GM19372 (cell line): ENCODE measurements around the gene EP300.
"Not testable (repeated sequence)": the region's sequence is repeated elsewhere in the genome, so short reads cannot be mapped to it uniquely, and the experiment has no call there.

Experiments used
- ATAC-seq: cut with Tn5 transposase; IDR thresholded peaks from one replicate; pipeline ENCODE4 v1.9.1; 2021; ENCODE audit warnings: mild to moderate bottlenecking, low read depth, moderate library complexity; ENCODE audit not compliant: unreplicated experiment

Gene EP300

DNA sequence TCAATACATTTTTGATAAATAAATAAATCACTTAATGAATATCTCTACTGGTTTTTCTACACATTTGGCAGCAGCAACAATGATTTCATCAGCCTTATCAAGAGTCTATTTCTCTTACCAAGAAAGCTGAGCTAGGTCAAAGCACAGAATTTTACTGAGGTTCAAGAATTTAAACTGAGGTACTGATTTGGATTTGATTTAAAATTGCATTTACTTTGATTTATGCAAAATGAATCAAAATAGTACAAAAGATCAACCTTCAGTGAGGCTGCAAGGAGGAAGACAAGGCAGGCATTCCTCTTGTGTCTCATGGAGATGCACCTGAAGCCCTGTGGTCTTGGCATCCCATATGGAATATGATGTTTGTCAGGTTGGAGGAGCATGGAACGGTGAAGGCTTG, 15.5 kb upstream of the EP300 start:
- no peak for ATAC-seq

DNA sequence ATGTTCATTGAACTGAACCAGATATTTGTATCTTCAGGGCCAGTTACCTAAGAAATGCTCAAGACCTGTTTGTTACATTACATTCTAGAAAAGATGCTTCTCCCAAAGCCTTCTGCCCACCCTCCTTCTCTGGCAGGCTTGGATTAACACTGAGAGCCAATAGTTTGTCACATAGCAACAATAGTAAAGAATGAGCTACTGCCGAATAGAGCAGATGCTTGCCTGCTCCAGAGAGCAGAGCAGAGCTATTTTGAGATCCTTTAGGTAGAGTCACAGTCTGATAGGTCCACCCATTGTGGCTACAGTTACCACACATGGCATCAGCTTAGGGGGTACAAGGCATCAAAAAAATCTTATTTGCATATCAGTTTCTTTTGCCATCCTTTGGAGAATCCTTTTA, 13.5 kb upstream of the EP300 start:
- no peak for ATAC-seq

DNA sequence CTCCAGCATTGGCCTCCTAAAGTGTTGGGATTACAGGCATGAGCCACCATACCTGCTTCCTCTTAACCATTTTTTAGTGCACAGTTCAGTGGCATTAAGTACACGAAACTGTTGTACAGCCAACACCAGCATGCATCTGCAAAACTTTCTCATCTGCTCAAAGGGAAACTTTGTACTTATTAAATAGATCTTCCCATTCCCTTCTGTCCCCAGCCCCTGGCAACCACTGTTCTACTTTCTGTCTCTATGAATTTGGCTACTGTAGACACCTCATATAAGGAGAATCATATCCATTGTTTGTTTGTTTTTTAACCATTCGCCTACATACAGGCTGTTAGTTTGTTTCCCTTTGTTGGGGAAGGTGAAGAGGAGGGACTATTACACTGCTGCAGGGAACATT, 6.5 kb upstream of the EP300 start:
- ATAC-seq, result no peak

DNA sequence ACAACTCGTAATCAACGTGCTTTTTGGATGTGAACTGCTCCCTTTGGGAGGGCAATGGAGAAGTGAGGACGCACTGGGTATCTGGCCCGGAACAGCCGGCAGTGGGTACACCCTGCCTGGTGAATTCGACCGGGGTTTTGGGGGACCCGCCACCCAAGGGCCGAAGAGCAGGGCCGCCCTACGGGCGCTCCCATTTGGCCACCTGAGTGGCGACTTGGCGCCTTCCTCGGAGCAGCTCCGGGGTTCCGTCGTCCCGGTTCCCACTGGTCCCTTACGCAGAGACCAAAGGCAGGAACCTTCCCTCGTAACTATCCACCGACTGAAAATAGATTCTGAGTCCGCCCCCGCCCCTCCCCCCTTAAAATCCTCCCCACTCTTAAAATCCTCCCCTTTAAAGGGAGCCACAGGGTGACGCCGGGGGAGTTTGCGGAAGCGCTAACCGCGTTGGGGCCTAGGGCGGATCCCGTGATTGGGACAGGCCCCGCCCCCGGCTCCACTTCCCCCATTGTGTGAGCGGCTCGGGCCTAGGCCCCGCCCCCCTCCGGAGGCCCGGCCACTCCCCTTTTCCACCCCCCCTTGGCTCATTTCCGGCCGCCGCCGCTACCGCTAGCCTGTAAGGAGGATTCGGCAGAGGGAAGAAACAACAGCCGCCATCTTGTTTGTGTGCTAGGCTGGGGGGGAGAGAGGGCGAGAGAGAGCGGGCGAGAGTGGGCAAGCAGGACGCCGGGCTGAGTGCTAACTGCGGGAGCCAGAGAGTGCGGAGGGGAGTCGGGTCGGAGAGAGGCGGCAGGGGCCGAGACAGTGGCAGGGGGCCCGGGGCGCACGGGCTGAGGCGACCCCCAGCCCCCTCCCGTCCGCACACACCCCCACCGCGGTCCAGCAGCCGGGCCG, 1.0 kb upstream of the EP300 start:
- peak; percentile 65 for ATAC-seq

DNA sequence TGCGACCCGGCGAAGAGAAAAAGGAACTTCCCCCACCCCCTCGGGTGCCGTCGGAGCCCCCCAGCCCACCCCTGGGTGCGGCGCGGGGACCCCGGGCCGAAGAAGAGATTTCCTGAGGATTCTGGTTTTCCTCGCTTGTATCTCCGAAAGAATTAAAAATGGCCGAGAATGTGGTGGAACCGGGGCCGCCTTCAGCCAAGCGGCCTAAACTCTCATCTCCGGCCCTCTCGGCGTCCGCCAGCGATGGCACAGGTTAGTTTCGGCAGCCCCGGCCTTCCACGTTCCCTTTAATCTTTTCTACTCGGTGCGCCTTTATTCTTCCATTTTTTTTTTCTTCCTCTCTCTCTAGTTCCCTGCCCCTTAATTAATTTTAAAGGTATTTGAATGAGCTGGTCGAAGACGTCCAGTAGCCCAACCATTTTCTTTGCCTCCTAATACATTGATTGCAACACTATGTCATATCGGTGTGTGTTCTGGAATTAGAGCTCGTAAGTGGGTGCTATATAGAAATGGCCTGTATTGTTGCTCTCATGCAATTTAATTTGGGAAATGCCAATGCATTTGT, 537 bp downstream of the EP300 start:
- ATAC-seq, result no peak

DNA sequence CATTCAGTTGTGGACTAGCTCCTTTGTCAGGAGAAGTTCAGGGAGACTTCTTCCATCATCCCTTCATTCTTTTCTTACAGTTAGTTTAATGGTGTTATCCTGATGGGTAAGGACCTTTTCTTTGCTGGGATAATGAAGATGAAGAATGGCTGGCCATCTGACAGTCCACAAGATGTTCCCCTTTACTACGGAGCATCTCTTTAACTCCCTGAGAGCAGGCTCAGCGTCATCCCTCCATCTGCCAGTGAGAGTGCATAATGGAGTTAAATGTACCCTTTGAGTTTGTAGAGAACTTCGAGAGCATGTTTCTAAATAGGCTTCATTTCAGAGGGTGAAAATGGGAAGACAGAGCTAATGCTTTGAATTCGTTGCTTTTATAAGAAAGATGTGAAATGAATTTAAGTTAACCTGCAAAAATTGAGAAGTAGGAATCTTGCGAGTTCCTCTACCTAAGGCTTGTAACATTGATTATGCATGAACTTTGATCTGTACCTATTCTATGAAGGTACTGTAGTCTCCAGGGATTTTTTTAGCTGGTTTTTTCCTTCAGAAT, 1.7 kb downstream of the EP300 start:
- no peak for ATAC-seq

DNA sequence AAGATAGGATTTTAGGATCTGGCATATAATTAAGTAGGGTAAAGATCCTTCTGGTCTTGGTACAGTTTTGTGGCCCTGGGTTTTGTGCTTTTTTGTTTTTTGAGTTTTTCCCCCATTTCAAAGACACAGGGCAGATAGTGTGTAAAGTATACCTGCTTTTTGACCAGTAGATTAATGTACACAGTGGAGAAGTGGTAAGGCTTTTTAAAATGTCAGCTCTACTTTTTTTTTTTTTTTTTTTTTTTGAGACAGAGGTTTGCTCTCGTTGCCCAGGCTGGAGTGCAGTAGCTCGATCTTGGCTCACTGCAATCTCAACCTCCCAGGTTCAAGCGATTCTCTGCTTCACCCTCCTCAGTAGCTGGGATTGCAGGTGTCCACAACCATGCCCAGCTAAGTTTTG, 4.0 kb downstream of the EP300 start:
- no peak for ATAC-seq

DNA sequence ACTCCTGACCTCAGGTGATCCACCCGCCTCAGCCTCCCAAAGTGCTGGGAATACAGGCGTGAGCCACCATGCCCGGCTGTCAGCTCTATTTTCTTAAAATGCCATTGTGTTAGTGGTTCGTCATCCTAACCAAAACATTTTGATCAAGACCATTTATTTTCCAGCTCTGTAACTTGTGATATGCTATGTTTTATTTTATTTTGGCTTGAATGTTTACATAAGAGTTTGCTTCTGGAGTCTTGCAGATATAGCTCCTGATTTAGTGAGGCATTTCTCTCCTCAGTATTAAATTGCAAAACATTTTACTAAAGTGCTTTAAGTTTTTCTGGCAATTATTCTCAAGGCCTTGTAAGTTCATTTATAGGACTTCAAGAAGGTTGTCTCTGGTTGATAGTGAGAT, 4.4 kb downstream of the EP300 start:
- ATAC-seq, result no peak

DNA sequence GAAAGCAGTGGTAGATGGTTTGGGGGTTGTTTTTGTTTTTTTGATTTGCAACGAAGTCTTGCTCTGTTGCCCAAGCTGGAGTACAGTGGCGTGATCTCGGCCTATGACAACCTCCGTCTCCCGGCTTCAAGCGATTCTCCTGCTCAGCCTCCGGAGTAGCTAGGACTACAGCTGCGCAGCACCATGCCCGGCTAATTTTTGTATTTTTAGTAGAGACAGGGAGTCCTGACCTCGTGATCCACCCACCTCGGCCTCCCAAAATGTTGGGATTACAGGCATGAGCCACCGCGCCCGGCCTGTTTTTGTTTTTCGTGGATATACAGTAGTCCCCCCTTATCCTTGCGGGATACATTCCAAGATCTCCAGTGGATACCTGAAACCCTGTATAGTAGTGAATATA, 6.6 kb downstream of the EP300 start:
- no peak for ATAC-seq

DNA sequence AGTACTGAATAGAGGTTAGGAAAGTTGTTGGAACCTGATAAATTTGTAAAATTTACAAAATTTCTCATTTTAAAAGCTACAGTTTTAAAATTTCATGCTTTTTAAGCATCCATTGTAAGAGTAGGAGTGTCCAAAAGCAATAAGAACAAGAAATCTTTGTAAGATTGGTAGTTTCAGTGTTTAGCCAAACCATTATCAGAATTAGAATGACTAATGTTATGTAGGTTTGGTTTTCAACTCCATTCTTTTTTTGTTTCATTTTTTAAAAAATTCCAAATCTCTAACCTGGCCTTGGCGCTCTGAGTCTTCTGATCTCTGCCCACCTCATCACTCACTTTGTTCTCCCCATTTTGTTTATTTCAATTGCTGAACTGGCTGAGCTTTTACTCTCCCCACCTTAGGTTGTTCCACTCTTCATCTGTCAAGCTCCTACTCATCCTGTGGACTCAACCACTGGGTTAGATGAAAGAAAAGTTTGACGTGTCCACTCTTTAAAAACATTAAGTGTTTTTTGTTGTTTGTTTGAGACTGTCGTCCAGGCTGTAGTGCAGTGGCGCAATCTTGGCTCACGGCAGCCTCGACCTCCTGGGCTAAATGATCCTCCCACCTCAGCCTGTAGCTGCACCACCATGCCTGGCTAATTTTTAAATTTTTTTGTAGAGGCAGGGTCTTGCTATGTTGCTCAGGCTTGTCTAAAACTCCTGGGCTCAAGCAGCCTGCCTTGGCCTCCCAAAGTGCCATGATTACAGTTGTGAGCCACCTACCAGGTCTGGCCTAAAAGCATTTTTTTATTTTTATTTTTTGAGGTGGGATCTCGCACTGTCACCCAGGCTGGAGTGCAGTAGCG, 14.0 kb downstream of the EP300 start:
- no peak for ATAC-seq

DNA sequence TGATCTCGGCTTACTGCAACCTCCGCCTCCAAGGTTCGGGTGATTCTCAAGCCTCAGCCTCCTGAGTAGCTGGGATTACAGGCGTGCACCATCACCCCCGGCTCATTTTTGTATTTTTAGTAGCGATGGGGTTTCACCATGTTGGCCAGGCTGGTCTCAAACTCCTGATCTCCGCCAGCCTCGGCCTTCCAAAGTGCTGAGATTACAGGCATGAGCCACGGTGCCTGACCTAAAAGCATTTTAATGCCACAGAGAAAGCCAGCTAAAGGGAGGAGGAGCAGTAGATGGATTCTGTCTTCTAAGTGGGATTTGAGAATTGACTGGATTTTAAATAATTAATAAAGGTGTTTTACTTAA, 14.6 kb downstream of the EP300 start:
- not testable (repeated sequence) for ATAC-seq

DNA sequence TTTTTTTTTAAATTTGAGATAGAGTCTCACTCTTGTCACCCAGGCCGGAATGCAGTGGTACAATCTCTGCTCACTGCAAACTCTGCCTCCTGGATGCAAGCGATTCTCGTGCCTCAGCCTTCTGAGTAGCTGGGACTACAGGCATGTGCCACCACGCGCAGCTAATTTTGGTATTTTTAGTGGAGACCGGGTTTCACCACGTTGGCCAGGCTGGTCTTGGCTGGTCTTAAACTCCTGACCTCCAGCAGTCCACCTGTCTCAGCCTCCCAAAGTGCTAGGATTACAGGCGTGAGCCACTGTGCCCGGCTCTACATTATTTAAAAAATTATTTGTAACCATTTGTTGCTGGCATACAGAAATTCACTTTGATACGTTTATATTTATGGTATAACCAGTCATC, 18.6 kb downstream of the EP300 start:
- no peak for ATAC-seq

DNA sequence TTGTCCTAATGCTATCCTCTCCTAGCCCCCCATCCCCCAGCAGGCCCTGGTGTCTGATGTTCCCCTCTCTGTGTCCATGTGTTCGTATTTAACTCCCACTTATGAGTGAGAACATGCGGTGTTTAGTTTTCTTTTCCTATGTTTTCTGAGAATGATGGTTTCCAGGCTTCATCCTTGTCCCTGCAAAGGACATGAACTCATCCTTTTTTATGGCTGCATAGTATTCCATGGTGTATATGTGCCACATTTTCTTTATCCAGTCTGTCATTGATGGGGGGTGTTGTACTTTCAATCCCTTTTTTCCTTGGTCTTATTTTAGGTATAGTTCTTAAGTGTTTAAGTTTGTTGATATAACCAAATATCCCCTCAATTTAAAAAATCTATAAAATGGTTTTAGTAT, 23.9 kb downstream of the EP300 start:
- no peak for ATAC-seq

DNA sequence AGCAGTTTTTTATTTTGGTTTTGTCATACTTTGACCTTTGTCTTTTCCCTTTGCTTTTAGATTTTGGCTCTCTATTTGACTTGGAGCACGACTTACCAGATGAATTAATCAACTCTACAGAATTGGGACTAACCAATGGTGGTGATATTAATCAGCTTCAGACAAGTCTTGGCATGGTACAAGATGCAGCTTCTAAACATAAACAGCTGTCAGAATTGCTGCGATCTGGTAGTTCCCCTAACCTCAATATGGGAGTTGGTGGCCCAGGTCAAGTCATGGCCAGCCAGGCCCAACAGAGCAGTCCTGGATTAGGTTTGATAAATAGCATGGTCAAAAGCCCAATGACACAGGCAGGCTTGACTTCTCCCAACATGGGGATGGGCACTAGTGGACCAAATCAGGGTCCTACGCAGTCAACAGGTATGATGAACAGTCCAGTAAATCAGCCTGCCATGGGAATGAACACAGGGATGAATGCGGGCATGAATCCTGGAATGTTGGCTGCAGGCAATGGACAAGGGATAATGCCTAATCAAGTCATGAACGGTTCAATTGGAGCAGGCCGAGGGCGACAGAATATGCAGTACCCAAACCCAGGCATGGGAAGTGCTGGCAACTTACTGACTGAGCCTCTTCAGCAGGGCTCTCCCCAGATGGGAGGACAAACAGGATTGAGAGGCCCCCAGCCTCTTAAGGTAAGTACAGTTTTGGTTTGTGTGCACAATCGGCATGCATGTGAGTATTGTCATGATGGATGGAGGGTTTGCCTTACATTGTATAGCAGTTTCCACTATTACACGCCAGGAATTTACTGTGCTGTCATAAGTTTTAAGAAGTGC, 25.0 kb downstream of the EP300 start:
- no peak for ATAC-seq

DNA sequence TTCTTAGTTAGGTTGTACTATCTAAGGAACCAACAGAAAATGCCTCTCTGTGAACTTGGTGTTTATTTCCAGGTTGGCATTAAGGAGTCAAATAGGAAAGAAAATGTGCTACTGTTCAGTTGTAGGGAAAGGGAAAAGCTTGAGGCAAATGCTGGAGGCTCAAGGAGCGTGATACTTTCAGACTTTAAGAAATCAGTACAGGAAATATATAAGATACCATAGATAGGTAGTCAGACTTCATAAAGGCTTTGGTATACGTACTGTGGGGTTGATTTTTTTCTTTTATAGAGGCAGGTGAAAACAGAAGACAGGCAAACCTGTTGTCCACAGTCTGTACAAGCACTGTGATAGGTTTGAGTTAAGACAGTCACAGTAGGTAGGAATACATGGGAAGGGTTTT, 30.8 kb downstream of the EP300 start:
- ATAC-seq, result no peak

DNA sequence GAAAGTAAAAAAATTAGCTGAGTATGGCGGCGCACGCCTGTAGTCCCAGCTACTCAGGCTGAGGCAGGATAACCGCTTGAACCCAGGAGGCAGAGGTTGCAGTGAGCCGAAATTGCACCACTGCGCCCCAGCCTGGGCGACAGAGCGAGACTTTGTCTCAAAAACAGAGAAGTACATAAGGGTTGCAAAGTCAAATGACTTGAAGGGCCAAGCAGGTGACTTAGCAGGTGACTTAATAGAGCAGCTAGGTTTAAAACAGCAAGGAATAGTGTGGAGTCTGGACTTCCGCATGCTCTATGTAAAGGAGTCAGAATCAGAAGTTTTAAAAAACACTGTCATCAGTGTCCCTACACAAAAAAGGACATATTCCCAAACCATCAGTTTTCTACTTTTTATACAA, 31.7 kb downstream of the EP300 start:
- ATAC-seq, result no peak

DNA sequence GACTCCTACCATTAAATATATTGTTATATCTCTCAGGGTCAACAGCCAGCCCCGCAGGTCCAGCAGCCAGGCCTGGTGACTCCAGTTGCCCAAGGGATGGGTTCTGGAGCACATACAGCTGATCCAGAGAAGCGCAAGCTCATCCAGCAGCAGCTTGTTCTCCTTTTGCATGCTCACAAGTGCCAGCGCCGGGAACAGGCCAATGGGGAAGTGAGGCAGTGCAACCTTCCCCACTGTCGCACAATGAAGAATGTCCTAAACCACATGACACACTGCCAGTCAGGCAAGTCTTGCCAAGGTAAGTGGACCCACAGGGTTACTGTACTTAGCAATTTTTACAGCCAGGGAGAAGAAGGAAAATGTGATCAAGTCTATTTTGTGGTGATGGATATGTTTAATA, 35.1 kb downstream of the EP300 start:
- no peak for ATAC-seq

DNA sequence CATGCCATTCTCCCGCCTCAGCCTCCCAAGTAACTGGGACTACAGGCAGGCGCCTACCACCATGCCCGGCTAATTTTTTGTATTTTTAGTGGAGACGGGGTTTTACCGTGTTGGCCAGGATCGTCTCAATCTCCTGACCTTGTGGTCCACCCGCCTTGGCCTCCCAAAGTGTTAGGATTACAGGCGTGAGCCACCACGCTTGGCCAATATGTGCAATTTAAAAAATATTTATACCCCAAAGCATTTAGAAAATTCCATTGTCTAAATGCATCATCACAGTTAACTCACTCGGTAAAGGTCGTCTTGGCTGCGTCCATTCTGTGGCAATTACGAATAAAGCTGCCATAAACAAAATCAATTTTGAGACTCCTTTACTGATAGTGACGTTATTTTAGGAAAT, 36.2 kb downstream of the EP300 start:
- ATAC-seq, result no peak

DNA sequence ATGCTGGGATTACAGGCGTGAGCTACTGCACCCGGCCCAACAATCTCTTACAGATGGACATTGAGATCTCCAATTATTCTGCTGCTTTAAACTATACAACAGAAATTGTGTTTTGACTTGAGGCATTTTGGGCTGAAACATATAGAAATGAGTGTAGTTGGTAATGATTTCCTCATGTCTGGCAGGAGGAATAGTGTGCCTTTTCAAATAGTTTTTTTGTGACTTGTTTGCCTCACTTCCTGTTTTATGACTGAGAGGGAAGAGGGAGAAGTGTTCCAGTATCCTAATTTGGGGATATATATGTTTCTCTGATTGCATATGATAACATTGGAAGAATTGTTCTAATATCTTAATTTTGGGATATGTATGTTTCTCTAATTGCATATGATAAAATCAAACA, 40.2 kb downstream of the EP300 start:
- ATAC-seq, result no peak

DNA sequence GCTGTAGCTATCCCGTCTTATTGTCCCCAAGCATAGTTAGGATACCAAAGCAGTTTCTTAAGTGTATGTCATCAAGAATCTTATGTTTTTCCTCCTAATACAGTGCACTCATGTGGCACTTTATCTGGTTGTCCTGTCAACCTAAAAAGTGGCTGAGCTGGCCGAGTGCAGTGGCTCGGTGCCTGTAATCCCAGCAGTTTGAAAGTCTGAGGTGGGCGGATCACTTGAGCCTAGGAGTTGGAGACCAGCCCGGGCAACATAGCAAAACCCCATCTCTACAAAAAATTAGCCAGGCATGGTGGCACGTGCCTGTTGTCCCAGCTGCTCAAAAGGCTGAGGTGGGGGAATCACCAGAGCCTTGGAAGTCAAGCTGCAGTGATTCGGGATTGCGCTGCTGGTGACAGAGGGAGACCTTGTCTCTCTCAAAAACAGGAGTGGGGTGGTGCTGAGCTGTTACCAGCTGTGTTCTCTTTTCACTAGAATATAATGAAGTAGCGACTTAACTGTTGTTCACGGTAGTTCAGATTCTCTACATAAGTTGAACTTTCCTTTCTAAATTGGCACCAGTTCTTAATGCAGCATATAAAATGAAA, 48.1 kb downstream of the EP300 start:
- ATAC-seq, result no peak
